Activated CD8-positive, alpha-beta memory T cell treated with anti-CD3 and anti-CD28 coated beads, Interleukin-2, amount 50 U/mL, for 4 hours (primary cell): ENCODE measurements around the gene MAST3.

ENCODE experiments used
- DNase-seq: peaks from one replicate; pipeline ENCODE4 v3.0.0-alpha.2; 2020

Gene MAST3

DNA sequence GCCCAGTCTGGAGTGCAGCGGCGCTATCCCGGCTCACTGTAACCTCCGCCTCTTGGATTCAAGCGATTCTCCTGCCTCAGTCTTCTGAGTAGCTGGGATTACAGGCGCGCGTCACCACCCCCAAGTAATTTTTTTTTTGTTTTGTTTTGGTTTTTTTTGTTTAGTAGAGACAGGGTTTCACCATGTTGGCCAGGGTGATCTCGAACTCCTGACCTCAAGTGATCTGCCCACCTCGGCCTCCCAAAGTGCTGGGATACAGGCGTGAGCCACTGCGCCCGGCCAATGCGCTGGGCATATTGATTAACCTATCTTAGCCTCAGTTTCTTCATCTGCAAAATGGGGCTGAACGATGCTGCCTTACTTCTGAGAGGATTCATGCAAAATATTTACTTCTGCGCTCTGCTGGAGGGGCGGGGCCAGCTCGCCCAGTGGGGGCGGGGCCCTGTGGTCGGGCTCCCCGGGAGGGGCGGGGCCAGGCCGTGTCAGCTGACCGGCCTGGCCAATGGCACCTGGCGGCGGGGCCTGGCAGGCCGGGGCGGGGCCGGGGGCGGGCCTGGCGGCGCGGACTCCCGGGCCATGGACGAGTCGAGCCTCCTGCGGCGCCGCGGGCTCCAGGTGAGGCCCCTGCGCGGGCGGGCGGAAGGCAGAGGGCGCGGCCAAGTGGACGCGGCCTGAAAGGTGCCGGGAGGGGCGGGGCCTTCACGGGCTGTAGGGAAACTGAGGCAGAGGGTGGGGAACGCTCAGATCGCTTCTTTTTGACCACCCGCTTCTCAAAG is at the start of gene MAST3:
MAST3 (plus strand) TSS at position 562 of the 776 bp plus-strand sequence; CDS start at position 577, 15 bp downstream.
- peak; percentile 92 for DNase-seq

DNA sequence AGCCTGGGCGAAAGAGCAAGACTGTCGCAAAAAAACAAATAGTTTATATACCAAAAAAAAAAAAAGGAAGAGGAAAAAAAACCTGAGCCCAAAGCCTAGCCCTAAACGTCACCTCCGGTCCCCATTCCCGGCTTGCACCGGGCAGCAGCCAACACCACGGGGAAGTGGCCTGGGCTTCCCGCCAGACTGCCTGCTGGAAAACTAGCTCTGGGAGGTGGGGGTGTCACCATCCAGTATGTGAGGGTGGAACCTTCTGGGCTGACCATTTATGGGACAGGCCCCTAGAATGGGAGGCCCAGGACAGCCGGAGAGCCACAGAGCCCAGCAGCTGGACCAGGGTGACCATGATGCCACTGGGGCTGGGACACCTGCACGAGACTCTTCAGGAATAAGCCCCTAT is 48.2 kb upstream of the MAST3 start:
- no peak for DNase-seq

DNA sequence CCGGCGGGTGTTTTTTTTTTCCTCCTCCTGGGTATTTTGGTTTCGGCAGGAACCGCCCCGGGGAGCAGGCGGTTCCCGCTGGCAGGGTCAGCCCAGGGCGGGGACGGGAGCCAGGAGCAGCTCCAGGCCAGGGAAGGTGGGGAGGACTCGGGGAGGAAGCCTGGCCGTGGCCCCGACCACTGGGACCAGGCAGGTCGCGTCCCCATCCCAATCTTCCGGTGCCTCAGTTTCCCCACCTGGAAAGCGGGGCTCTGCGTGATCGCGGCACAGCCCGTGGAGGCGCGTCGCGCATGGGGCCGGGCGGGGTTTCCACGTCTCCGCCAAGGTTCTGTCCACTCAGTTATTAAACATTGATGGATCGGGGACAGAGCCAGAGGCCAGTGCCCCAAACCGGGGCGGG is 45.7 kb upstream of the MAST3 start:
- no peak for DNase-seq

DNA sequence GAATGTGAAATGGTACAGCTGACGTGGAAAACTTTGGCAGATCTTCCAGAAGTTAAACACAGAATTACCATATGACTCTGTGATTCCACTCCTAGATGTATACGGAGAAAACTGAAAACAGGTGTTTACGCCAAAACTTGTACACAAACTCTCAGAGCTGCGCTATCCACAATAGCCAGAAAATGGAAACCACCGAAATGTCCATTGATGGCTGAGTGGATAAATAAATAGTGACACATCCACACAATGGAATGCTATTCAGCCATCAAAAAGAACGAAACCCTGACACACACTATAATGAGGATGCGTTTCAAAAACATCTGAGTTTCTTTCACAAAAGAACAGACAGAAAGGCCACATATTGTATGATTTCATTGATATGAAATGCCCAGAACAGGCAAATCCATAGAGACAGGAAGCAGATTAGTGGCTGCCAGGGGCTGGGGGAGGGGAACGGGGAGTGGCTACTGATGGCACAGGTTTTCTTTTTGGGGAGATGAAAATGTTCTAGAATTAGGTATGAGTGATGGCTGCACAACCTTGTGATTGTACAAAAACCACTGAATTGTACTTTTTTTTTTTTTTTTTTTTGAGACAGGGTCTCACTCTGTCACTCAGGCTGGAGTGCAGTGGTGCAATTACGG is 43.9 kb upstream of the MAST3 start:
- DNase-seq = no peak

DNA sequence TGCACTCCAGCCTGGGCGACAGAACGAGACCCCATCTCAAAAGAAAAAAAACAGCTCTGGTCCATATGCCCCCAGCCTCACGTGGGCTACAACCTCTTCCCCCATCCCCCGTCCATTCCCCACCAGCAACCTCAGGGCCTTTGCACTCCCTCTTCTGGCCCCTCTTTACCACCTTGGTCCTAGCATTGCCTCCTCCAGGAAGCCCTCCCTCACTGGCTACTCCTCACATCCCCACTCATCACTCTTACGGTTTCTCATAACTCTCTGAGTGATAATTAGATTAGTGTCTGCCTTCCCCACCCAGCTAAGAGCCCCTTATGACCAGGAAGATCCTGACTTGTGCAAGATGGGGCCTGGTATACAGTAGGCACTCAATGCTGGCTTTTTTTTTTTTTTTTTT is 41.6 kb upstream of the MAST3 start:
- no peak for DNase-seq

DNA sequence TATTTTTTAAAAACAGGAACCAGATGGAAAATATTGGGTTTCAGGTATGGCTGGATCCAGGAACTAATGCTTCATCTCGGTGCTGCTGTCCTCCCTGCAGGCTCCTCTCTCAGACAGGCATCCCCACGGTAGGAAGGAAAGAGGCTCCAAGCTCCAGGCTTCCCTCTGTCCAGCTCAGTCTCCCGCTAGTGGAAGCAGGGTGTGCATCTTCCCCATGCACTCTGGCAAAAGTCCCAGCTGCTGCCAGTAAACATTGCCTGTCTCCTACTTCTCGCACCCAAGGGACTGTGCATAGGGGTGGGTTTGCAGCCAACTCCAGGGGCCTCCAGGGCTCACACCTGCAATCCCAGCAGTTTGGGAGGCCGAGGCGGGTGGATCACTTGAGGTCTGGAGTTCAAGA is 40.0 kb upstream of the MAST3 start:
- no peak for DNase-seq

DNA sequence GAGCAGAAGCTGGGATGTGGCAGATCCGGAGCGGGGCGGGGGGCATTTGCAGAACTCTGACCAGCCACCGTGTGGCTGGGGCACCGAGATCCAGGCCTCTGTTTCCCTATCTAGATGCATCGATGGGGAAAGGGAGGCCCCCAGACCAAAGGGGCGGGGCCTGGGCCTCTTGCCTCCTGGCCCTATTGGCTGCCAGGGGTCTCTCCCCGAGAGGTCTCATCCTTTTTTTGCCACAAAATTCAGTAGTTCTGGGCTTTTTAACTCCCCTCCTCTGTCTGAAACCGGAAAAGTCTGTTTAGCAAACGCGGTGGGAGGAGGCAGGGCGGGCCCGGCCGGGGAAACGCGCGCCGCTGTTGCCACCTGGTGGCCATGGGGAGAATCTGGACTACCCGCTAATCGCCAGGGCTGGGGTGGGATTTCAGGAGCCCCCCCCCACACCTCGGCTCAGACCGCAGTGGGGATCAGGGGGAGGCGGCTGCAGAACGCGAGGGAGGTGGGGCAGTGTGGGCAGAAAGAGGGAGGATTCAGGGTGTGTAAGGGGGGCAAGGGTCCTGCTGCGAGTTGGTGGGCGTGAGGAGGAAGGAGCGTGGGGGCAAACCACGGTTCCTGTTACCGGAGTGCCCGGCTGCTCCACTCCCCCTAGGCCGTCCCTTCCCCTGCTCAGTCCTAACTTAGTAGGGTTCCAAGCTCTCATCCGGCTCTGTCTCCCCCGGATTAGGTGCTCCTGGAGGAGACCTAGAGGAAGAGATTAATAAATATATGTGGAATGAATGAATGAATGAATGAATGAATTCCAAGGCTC is 39.2 kb upstream of the MAST3 start:
- DNase-seq = peak; percentile 84

DNA sequence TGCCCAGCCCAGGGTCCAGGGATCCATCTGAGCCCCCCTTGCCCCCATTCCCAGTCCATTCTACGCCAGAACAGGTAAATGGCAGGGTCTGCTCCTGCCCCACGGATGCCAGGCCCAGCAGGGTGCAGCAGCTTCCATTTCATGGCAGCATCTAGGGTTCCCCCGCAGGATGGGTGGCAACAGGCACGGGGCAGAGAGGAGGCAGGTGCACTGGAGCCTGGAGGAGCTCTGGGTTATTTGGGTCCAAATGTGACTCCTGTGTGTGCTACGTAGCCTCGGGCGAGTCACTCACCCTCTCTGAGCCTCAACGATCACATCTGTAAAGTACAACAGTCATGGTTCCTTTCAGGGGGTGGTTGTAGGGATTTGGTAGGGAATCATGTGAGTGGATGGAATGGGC is 38.3 kb upstream of the MAST3 start:
- no peak for DNase-seq

DNA sequence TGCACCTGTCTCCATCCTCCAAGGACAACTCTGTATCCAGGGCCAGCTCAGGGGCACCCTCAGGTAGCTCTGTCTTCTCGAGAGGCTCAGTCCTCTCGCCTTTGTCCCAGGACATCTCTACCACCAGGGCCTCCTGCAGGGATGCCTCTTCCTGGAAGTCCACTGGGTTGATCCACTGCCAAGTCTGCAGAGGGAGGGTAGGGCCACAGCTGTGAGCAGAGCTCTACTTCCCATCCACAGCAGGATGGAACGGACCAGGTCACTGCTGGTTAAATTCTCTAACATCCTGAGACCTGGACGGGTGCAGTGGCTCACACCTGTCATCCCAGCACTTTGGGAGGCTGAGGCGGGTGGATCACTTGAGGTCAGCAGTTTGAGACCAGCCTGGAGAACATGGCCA is 37.7 kb upstream of the MAST3 start:
- no peak for DNase-seq

DNA sequence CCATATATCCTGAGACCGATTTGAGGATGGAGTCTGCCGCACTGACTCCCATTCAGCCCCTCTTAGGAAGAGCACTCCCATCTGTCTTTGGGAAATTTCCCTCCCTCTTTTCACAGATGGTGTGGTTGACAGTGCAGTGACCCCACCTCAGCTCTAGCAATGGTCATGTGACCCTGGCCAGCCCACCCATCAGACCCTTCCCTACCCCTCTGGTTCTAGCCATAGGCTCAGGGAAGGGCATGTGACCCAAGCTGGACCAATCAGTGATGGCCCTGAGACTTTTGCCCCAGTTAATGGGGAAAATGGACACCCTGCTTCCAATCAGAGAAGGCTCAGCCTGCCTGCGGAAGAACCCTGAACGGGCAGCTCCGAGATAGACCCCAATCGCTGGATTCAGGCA is 37.1 kb upstream of the MAST3 start:
- DNase-seq = no peak

DNA sequence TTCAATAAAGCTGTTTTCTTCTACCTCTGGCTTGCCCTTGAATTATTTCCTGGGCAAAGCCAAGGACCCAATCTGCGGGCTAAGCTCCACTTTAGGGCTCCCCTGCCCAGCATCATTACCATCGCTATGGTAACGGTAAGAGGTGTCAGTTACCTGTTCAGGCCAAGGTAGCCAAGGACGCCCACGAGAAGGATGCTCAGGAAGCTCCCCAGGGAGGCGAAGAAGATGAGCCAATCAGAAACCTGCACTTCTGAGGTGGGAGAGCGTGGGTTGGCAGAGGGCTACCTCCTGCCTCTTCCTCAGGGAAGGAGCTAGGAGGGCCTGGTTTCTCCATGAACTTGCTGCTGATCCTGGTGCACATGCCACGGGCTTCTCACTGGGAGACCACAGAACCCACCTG is 35.5 kb upstream of the MAST3 start:
- DNase-seq = no peak

DNA sequence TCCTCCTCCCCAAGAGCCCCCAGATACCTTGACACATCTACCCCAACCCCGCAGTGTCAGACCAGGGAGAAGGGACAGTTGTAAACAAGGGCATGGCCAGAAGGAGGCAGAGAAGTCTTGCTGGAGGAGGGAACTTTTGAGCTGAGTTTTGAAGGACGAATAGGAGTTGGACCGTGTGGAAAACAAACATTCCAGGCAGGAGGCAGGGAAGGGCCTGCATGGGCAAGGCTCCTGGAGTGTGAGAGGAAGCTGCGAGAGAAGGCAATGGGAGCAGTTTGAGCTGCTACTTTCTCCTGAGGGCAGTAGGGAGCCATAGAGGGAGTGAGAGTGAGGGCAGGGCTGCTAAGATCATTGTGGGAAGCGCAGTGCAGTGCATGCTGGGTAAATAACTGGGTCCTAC is 34.1 kb upstream of the MAST3 start:
- DNase-seq = no peak

DNA sequence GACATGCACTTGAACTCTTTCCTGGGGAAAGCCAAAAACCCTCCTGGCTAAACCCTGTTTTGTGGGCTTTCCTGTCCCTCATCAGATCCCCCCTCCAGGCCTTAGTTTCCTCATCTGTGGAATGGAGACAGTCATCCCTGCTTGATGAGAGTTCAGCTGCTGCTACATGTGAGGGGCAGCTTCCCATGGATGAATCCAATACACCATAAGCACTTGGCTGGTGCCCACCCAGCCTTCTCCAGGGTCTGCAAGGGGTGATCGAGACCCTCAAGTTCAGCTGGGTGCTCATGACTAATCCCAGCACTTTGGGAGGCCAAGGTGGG is 32.4 kb upstream of the MAST3 start:
- no peak for DNase-seq

DNA sequence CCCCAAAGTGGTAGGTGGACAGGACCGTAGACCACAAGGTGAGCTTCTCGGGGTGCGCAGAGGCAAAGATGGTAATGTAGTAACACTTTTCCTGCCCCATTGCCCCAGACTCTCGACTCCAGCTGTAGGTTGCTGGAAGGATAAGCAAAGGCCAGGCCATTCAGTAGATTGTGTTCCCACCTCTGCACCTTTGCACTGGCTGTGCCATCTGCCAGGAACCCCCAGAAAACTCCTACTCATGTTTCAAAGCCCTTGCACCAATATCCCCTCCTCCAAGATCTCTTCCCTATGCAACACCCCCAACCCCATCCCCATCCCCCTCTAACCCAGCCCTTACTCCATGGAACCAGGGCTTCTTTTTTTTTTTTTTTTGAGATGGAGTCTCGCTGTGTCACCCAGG is 29.2 kb upstream of the MAST3 start:
- no peak for DNase-seq

DNA sequence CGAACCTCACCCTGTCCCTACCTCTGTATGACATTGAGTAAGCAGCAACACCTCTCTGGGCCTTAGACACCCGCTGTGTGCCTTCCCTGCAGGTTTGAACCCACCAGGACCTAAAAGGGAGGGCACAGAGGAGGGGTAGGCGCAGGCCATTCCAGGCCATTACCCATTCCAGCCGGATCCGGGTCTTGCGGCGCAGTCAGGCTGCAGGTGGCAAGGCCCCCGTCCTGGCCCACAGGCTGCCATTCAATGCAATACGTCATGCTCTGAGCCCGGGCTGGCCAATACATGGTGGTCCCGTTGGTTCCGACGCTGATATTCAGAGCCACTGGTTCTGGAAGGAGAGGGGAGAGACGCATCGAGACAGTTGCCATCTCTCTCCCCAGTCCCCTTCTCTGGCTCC is 28.2 kb upstream of the MAST3 start:
- no peak for DNase-seq

DNA sequence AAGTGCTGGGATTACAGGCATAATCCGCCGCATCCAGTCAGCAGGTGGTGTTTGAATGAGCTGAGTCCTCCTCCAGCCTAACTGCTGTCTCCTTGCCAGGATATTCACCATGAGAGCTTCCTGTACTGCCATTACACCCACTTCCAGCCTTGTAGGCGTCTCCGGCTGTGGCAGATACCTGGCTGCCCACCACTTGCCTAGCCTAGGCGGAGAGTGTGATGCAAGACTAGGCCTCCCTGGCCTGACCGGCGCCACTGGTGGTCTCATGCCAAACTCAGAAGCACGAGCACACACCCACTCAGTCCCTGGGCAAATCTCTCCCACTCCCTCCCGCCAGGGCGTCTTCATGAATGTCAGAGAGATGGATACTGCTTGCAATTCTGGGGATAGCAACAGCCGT is 27.4 kb upstream of the MAST3 start:
- no peak for DNase-seq

DNA sequence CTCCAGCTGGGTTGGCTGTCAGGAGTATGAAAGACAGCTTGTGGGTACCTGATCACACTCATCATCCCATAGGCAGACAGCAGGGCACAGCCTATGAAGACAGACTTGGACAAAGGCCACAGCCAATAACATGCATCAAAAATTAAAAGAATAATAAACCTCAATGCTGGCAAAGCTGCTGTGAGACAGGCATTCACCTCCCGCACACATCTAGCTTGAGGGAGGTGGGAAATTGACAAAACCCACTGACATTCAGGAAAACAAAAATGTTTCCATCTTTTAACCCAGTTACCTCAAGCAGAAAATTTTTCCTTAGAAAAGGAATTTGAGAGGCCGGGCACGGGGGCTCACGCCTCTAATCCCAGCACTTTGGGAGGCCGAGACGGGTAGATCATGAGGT is 25.2 kb upstream of the MAST3 start:
- no peak for DNase-seq

DNA sequence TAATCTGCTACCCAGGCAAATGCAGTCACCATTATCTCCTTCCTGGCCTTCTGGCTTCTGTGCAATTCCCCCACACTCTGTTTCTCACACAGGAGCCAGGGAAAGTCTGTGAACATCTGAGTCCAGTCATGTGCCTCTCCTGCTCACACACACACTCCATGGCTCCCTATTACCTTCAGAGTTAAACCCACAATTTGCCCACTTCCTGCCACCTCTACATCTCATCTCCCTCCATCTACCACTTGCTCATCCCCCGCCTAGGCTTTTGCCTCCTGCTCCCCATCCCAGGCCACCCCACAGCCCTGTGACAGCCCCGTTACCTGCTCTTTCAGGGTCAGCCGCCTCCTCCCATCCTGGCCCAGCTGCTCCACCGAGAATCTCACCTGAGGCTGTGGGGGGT is 24.4 kb upstream of the MAST3 start:
- no peak for DNase-seq

DNA sequence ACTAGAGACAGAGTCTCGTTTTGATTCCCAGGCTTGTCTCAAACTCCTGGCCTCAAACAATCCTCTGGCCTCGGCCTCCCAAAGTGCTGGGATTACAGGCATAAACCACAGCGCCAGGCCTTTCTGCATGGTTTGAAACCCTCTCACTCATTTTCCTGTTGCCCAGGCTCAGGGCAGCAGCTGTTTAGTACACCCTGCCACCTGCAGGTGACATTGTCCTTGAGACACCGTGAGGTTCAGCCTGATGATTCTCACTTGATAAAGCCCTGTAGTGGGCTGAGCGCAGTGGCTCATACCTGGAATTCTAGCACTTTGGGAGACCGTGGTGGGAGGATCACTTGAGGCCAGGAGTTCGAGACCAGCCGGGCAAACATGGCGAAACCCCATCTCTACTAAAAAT is 23.4 kb upstream of the MAST3 start:
- no peak for DNase-seq

DNA sequence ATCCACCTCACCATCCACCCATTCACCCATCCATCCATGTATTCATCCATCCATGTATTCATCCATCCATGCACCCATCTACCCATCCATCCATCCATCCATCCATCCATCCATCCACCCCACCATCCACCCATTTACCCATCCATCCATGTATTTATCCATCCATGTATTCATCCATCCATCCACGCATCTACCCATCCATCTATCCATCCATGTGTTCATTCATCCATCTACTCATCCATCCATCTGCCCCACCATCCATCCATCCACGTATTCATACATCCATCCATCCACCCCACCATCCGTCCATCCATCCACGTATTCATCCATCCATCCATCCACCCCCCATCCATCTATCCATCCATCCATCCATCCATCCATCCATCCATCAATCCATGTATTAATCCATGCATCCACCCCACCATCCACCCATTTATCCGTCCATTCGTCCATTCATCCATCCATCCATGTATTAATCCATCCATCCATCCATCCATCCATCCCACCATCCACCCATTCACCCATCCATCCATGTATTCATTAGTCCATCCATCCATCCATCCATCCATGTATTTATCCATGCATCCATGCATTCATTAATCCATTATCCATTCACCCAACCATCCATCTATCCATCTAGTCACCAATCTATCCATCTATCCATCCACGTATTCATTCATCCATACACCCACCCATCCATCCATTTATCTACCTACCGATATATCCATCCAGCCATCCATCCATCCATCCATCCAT is 13.5 kb upstream of the MAST3 start:
- DNase-seq = no peak

DNA sequence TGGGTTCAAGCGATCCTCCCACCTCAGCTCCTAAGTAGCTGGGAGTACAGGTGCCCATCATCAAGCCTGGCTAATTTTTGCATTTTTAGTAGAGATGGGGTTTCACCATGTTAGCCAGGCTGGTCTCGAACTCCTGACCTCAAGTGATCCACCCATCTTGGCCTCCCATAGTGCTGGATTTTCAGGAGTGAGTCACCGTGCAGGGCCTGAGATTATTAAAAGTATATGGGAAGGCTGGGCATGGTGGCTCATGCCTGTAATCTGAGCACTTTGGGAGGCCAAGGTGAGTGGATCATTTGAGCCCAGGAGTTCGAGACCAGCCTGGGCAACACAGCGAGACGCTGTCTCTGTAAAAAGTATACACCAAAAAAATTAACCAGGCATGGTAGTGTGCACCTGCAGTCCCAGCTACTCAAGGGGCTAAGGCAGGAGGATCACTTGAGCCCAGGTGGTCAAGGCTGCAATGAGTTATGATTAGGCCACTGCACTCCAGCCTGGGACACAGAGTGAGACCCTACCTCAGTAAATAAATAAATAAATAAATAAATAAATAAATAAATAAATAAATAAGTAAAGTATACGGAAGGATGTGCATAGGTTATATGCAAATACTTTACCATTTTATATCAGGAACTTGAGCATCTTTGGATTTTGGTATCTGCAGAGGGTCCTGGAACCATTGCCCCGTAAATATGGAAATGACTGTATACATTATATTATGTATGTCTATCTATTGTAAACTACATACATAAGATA is 11.7 kb upstream of the MAST3 start:
- no peak for DNase-seq

DNA sequence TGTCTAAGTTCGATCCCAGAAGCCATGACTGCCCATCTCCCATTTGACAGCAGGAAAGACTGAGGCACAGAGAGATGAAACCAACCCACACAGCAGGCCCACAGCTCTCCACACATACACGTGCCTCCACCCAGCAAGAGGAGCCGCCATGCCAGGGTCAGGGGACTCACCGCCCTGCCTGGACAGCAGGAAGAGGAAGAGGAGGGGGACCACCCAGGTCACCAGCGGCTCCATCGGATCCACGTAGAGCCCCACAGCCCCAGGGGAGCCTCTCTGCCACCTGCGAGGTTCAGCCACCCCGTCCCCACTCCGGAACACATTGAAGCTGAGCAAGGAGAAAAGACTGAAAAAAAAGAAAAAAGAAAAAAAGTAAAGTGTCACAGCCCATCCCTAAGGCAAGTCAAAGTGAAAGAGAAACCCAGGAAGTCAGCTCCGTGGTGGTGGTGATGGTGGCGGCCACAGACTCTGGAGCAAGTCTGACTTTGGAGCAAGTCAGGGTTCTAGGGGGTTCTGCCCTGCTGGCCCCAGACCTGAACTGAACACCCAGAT is 10.9 kb upstream of the MAST3 start, which contains the start of gene IL12RB1:
IL12RB1 (minus strand) TSS at position 345 of the 549 bp plus-strand sequence; CDS start at position 234, 111 bp downstream.
- peak; percentile 50 for DNase-seq
